SU-DHL-6 (cell line): ENCODE results near the gene PHC1.

ENCODE experiments used
- H2AFZ ChIP-seq: fragments of 200-600 bp; sonication (generic); 2 replicates; pipeline ENCODE4 v1.6.1; 2014; ENCODE audit warnings: low read depth, mild to moderate bottlenecking, moderate library complexity, mixed read lengths, antibody characterized with exemption, low read length; ENCODE audit not compliant: severe bottlenecking
- H3F3A ChIP-seq: fragments of 200-600 bp; shearing (Covaris generic); 2 replicates; pipeline ENCODE4 v1.6.0; 2016; ENCODE audit warnings: antibody characterized with exemption, mild to moderate bottlenecking; ENCODE audit not compliant: insufficient read depth
- H3K27ac ChIP-seq: fragments of 200-600 bp; sonication (generic); 2 replicates; pipeline ENCODE4 v1.5.1; 2016; ENCODE audit warnings: low read depth, mild to moderate bottlenecking, low read length, moderate library complexity, mixed read lengths
- H3K27me3 ChIP-seq: fragments of 200-600 bp; sonication (generic), shearing (Covaris generic); 2 replicates; pipeline ENCODE4 v1.6.0; 2014; ENCODE audit warnings: mild to moderate bottlenecking, low read length
- H3K36me3 ChIP-seq: fragments of 200-600 bp; sonication (generic); 2 replicates; pipeline ENCODE4 v1.6.1; 2014; ENCODE audit warnings: mild to moderate bottlenecking, low read length, mixed read lengths
- H3K4me2 ChIP-seq: fragments of 300-600, 200-600 bp; shearing (Covaris generic), sonication (generic); 2 replicates; pipeline ENCODE4 v1.6.0; 2014; ENCODE audit warnings: low read length, low read depth, mild to moderate bottlenecking; ENCODE audit not compliant: poor library complexity, severe bottlenecking
- H3K4me3 ChIP-seq: fragments of 200-600 bp; sonication (generic); 2 replicates; pipeline ENCODE4 v1.5.1; 2014; ENCODE audit warnings: antibody characterized with exemption, low read length, mild to moderate bottlenecking, mixed read lengths; ENCODE audit not compliant: insufficient read depth, poor library complexity, severe bottlenecking
- H3K79me2 ChIP-seq: fragments of 200-600 bp; sonication (generic); 2 replicates; pipeline ENCODE4 v1.6.1; 2014; ENCODE audit warnings: mild to moderate bottlenecking, low read length, moderate library complexity; ENCODE audit not compliant: insufficient read depth
- H3K9ac ChIP-seq: fragments of 200-600 bp; sonication (generic); 2 replicates; pipeline ENCODE4 v1.7.0; 2014; ENCODE audit warnings: mild to moderate bottlenecking, low read length
- H3K9me2 ChIP-seq: fragments of 200-600 bp; sonication (generic); replicated peaks from 2 replicates; pipeline ENCODE4 v1.6.1; 2014; ENCODE audit warnings: low read length; ENCODE audit not compliant: insufficient read depth
- H3K9me3 ChIP-seq: fragments of 200-600 bp; sonication (generic); 2 replicates; pipeline ENCODE4 v1.6.1; 2014; ENCODE audit warnings: low read length, mixed read lengths; ENCODE audit not compliant: insufficient read depth
- H4K20me1 ChIP-seq: fragments of 200-600 bp; sonication (generic); 2 replicates; pipeline ENCODE4 v1.6.1; 2014; ENCODE audit warnings: low read depth, mild to moderate bottlenecking, antibody characterized with exemption, low read length, moderate library complexity, mixed read lengths
- EZH2phosphoT487 ChIP-seq: fragments of 200-600 bp; sonication (generic), shearing (Covaris generic); conservative IDR thresholded peaks from 2 replicates; pipeline ENCODE4 v1.6.1; 2018; ENCODE audit warnings: mild to moderate bottlenecking, antibody characterized with exemption, low read length, moderate library complexity, mixed read lengths
- TF ChIP-seq, protein P1 (sequence below): fragments of 200-600 bp; sonication (generic); IDR thresholded peaks from one replicate; pipeline ENCODE4 v1.5.1; 2017; ENCODE audit warnings: antibody characterized with exemption, mild to moderate bottlenecking, low read length, moderate library complexity; ENCODE audit not compliant: insufficient read depth, poor library complexity, severe bottlenecking

The PHC1 gene

DNA sequence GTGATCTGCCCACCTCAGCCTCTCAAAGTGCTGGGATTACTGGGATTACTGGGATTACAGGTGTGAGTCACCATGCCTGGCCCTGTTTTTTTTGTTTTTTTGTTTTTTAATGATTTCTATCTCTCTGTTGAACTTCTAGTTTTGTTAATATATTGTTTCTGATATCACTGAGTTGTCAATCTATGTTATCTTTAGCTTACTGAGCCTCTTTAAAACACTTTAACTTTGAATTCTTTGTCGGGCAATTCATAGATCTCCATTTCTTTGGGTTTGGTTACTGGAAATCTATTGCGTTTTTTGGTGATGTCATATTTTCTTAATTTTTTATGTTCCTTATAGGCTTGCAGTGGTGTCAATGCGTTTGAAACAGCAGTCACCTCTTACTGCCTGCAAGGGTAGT, 65.8 kb downstream of the PHC1 start:
- Histone ChIP-seq H3K4me2 (no peak overlapping the region), H2AFZ (no peak overlapping the region), H3K36me3 (no peaks in the 10 kb centered on the region), H3K9me2 (no peaks in the 10 kb centered on the region), H3F3A (no peaks in the 10 kb centered on the region), H3K9me3 (no peaks in the 10 kb centered on the region), H3K79me2 (no peaks in the 10 kb centered on the region), H3K4me3 (no peak overlapping the region), H3K27ac (no peak overlapping the region), H3K9ac (no peak overlapping the region), H3K27me3 (no peaks in the 10 kb centered on the region), H4K20me1 (no peaks in the 10 kb centered on the region)
- TF ChIP-seq, protein P1, sequence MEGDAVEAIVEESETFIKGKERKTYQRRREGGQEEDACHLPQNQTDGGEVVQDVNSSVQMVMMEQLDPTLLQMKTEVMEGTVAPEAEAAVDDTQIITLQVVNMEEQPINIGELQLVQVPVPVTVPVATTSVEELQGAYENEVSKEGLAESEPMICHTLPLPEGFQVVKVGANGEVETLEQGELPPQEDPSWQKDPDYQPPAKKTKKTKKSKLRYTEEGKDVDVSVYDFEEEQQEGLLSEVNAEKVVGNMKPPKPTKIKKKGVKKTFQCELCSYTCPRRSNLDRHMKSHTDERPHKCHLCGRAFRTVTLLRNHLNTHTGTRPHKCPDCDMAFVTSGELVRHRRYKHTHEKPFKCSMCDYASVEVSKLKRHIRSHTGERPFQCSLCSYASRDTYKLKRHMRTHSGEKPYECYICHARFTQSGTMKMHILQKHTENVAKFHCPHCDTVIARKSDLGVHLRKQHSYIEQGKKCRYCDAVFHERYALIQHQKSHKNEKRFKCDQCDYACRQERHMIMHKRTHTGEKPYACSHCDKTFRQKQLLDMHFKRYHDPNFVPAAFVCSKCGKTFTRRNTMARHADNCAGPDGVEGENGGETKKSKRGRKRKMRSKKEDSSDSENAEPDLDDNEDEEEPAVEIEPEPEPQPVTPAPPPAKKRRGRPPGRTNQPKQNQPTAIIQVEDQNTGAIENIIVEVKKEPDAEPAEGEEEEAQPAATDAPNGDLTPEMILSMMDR: no peak
- TF ChIP-seq EZH2phosphoT487: no peak

DNA sequence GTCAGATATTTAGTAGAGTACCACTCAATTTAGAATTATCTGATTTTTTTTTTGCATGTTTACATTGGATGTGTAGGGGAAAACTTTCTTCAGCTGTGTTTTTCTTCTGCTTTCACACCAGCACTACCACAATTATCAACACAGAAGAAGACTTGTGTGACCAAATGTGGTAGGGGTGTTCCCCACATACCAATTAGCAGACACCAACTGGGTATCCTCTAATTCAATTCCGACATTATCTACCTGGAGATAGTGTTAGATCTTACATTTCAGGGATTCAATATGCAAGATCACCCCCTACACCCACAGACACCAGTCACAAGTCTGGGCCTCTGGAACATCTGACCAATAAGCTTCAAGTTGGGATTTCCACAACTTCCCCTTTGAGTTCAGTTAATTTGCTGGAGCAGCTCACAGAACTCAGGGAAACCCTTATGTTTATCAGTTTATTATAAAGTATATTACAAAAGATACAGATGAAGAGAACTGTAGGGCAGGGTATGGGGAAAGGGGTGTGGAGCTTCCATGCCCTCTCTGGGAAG, 71.0 kb downstream of the PHC1 start:
- no peaks in the 10 kb centered on the region for H3K36me3 ChIP-seq
- no peaks in the 10 kb centered on the region for H4K20me1 ChIP-seq
- H3K79me2 ChIP-seq: no peaks in the 10 kb centered on the region
- H2AFZ ChIP-seq: no peak overlapping the region
- H3K9ac ChIP-seq: no peak overlapping the region
- no peaks in the 10 kb centered on the region for H3K9me3 ChIP-seq
- H3K27ac ChIP-seq: no peak overlapping the region
- H3K9me2 ChIP-seq: no peaks in the 10 kb centered on the region
- H3K27me3 ChIP-seq: no peaks in the 10 kb centered on the region
- H3F3A ChIP-seq: no peaks in the 10 kb centered on the region
- no peak overlapping the region for H3K4me2 ChIP-seq
- H3K4me3 ChIP-seq: no peak overlapping the region
- TF ChIP-seq, protein P1: no peak
- TF ChIP-seq EZH2phosphoT487: no peak

DNA sequence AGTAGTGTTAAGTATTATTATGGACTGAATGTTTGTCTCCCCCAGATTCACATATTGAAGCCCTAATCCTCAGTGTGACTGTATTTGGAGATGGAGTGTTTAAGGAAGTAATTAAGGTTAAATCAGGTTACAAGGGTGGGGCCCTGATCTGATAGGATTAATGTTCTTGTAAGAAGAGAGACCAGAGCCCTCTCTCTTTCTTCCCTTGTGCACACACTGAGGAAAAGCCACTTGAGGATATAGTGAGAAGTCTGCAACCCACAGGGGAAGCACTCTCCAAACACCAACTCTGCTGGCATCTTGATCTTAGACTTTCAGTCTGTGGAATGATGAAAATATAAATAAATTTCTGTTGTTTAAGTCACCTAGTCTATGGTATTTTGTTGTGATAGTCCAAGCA, 72.9 kb downstream of the PHC1 start:
- Histone ChIP-seq H3K27me3 (no peaks in the 10 kb centered on the region), H3K9me3 (no peaks in the 10 kb centered on the region), H3K79me2 (no peaks in the 10 kb centered on the region), H3F3A (no peaks in the 10 kb centered on the region), H3K4me2 (no peak overlapping the region), H3K9me2 (no peaks in the 10 kb centered on the region), H3K4me3 (no peak overlapping the region), H2AFZ (no peak overlapping the region), H4K20me1 (no peaks in the 10 kb centered on the region), H3K9ac (no peak overlapping the region), H3K36me3 (no peaks in the 10 kb centered on the region), H3K27ac (no peak overlapping the region)
- TF ChIP-seq EZH2phosphoT487: no peak
- TF ChIP-seq, protein P1: no peak

DNA sequence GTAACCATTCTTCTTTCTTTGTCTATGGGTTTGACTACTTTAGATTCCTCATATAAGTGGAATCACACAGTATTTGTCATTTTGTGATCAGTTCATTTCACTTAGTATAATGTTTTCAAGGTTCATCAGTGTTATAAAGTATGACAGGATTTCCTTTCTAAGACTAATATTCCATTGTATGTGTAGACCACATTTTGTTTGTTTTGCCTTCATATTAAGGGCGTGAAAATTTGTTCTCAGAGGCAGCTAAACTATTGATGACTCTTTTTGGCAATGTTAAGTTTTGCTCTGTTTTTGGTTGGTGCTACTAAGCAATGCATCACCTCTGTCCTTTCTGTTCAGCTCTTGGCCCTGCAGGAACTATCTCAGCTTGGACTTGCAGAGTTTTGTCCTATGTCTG, 73.4 kb downstream of the PHC1 start:
- Histone ChIP-seq H3F3A (no peaks in the 10 kb centered on the region), H3K4me3 (no peak overlapping the region), H4K20me1 (no peaks in the 10 kb centered on the region), H3K9ac (no peak overlapping the region), H3K27ac (no peak overlapping the region), H3K36me3 (no peaks in the 10 kb centered on the region), H2AFZ (no peak overlapping the region), H3K4me2 (no peak overlapping the region), H3K9me2 (no peaks in the 10 kb centered on the region), H3K79me2 (no peaks in the 10 kb centered on the region), H3K9me3 (no peaks in the 10 kb centered on the region), H3K27me3 (no peaks in the 10 kb centered on the region)
- TF ChIP-seq EZH2phosphoT487: no peak
- TF ChIP-seq, protein P1: no peak
